GM21381 (cell line): ENCODE measurements around the gene IQCM.

Experiments used
- ATAC-seq: cut with Tn5 transposase; IDR thresholded peaks from one replicate; pipeline ENCODE4 v1.9.1; 2021; ENCODE audit warnings: mild to moderate bottlenecking, moderate library complexity; ENCODE audit not compliant: unreplicated experiment

Gene IQCM

DNA sequence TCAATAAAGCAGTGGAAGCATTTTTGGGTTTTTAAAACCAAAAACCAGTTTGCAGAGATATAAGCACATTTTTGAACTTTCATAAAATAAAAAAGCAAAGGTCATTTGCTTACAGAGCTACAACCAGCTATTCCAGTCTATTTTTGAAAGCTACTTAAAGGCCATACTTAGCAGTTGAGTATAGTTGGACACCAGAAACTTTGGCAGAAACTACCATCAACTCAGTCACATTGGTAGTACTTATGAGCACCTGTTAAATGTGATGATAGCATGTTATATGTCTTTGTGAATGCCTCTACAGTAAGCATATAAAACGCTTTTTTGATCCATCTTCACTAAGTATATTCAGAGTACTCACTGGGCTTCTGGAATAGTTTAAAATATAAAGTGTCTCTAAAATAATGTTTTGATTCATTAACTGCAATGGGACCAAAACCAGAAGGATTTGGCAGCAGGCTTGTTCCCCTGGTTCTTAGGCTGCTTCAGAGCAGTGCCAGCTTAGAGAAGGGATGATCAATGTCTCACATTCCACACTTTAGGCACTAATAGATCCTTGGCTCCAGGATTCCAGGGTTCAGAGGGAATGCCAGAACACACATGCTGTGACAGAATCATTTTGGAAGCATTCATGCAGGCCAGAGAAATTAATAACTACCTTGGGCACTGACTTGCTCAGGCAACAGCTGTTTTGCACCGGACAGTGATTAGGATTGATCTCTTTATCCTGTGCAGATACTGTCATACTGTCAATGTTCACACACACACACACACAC is 103.9 kb downstream of the IQCM start:
- ATAC-seq: no peak

GRCh38 chr4:149709640-149710039 is 106.0 kb downstream of the IQCM start:
- ATAC-seq: no peak

DNA sequence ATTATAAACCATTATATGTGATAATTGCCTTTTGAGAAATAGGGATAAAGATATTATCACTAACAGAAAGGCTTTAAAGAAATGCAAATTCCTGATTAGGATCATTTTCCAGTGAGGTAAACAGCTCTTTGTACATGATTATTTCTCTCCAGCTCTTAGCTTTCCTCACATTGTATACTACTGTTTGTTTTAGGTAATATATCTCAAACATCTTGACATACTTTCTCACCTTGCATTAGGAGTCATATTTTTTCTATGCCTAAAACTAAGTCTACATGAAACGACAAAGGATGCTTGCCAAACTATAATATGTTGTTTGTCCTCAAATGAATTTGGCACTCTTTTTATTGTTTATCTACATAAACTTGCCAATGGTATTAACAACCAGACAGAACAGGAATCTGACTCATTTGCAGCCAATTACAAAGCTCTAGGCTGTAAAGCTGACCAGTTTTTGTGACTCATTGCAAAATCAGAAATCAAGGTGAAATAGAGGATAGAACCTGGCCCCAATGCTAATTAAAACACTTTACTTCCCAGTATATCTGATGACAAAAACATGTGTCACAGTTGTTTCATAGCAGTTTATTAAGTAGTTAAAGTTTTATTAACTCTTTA is 107.0 kb downstream of the IQCM start:
- ATAC-seq: no peak

GRCh38 chr4:149707862-149708261 is 107.8 kb downstream of the IQCM start:
- no peak for ATAC-seq

DNA sequence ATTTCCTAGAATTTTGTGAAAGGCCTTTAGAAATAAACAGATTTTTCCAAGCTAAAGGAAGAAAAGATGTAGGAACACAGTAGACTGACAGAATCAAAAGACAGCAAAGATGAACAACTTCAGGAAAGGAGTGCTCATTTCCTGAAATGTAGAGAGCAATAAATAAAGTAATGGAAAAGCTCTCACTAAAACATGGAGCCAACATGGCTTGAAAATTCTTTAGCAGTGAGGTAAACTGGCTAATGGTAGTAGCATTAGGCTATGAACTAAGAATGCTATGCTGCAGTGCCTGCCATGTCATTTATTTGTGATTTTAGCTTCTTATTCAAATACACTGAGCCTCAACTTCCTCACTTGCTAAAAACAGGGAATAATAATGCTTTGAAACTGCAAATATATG is 108.7 kb downstream of the IQCM start:
- no peak for ATAC-seq

DNA sequence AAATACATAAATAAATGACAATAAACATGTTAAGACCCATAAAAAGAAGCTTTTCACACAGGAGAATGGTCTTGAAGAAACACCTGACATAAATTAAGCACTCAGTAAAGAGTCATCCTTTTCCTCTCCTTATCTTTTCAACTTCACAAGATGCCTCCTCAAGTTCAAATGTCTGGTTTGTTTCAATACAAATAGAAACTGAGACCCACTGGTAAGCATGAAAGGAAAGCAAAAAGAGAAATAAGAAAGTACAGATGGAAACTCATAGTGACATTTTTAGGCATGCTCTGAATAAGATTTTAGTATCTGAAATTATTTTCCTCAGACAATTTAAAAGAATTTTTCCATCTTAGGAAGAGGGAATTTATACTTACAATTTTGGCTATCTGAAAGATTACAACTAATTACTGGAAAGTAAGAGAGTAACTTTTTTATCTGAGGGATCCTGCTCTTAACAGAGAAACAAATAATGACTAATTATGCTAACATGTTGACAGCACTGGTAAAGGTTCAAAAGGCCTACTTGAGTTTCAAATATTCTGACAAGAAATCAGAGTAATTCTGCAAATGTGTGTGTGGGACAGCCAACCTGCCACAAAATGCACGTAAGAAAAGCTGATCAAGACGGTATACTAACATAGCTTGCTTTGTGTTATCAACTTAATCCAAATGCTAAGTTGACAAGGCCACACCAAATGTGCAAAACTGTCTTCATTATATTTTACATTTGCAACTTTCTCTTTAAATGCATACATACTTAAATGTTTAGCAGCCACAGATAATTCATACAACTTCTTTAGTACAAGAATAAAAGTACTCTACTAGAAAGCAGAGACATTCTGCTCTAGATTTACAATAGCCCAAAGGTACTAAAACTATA is 113.0 kb downstream of the IQCM start:
- no peak for ATAC-seq

- ATAC-seq: no peak
Observed at GRCh38 chr4:149701435-149702156, 114.0 kb downstream of the IQCM start.

GRCh38 chr4:149700272-149700671 is 115.4 kb downstream of the IQCM start:
- no peak for ATAC-seq

- ATAC-seq: no peak
Observed at GRCh38 chr4:149699642-149700041, 116.0 kb downstream of the IQCM start.

DNA sequence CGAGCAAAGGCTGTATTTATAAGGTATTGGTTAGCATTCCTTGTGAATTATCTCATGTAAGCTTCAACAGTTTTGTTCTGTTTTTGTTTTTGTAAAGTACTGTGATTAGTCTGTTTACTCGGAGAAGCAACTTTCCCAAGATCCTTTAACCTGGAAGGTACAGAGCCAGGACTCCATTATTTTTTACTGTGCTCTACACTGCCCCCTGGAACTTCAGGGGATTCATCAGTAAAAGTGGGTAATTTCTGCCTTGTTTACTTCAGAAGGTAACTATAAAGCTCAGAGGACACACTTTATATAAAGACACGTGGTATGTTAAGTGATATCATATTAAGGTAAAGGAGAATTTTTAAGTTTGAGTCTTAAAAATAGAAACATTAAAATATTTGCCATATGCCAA is 124.9 kb downstream of the IQCM start:
- ATAC-seq: no peak

DNA sequence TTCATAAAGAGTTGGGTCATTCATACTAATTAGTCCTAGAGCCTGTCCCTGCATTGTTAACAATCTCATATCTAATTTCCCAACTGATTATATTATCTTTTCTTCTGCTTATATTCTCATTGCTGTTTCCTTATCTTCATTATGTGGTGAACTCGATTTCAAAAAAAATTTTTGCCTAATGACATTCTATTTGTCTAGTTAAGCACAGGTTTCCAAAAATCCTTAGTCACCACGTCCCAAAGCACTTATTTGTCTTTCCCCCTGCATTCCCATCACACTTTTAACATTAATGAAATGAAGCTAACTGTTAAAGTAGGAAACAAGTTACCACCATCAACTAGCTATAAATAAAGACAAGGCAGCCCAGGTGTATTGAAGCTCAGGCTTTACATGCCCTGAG is 131.1 kb downstream of the IQCM start:
- no peak for ATAC-seq

DNA sequence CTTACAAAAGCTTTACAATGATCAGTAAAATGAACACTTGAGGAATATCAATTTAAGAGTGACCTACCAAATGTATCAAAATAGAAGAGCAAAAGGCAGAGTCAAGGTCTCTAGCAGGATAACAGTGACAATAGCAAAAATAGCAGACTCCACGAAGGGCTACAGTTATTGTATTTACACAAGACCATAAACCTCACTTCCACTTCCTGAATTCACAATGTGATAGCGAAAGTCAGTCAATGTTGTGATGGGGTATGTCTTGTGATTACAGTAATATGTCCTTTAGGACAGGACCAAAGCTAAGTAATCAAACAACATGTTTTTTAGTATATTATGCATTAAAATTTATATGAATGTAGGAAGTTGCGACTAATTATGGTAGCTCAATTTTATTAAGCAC is 139.6 kb downstream of the IQCM start:
- peak; percentile 84 for ATAC-seq

DNA sequence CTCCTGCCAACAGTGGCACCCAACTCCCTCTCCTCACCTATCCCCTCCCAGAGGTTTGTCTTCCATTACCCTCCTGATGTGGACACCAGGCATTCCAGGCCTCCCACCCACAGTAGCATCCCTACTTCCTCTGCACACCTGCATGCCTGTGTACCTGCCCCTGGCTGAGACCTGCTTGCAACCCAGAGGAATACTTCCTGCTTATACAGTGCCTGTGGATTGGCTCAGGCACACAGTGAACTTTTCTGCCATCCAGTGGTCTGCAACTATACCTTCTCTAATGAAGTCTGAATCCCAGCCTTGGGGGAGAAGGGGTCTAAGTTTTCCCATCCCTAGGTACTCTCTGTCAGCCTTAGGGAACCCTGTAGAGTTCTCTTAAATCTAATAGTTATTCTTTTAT is 169.9 kb downstream of the IQCM start:
- no peak for ATAC-seq

DNA sequence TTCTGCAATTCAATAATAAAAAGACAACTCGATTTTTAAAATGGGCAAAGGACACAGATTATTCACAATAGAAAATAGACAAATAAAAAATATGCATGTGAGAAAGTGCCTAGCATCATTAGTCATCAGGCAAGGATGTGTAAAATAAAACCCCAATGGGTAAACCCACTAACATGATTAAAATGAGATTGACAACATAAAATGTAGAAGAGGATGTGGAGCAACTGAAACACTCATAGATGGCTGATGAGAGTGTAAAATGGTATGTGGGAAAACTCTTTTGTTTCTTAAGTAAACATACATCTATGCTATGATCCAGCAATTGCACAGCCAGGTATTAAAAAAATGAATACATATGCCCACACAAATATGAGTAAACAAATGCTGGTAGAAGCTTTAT is 177.6 kb downstream of the IQCM start:
- ATAC-seq: no peak

DNA sequence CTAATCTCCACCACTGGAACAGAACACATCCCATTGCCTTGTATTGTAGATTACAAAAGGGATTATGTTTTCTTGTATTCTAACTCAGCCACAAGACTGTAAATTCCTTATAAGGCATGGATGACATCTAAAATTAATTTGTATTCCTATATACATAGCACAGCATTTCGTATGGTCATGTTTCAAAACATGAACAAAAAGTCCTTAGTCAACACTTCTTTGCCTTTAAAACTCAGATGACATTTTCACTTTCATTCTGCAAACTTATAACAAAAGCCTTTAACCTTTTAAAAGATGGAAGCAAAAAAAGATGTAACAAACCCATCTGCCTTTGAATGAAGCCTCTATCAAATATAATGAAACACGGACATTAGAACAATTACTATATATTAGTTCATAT is 181.3 kb downstream of the IQCM start:
- no peak for ATAC-seq

DNA sequence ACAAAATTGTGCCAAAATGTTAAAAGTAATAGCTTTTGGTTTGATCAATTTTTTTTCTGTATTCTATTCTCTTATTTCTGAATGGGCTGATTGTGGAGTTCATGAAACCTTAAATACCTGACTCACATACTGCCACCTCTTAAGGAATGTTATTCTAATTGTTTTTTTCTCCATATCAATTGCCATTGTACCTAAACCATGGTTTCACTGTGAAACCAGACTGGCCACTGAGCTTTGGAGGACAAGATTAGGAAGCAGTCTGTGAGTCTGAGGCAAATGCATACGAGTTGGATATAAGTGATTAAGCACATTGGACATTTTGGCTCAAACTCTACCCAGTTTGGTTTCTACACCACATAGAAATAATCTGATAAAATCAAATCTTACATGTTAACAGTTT is 184.0 kb downstream of the IQCM start:
- ATAC-seq: no peak

DNA sequence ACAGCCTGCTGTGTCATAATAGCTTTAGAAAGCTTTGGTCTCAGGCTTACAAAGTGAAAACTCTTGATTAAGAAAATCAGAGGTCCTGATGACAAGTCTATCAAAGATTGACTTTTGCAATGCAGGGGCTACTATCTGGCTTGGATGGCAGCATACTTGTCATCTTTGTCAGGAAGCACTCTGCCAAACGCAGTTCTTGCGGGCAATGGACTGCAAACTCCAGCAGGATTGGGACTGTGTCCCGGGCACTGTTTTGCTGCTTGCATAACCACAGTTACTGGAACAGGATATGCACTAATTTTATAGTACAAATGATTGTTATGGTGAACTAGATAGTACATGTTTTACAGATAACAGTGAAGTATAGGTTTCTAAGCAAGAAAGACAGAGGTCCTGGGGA is 185.6 kb downstream of the IQCM start:
- no peak for ATAC-seq

GRCh38 chr4:149605601-149606378 is 209.9 kb downstream of the IQCM start:
- no peak for ATAC-seq

- ATAC-seq: no peak
Observed at GRCh38 chr4:149604827-149605226, 210.8 kb downstream of the IQCM start.

DNA sequence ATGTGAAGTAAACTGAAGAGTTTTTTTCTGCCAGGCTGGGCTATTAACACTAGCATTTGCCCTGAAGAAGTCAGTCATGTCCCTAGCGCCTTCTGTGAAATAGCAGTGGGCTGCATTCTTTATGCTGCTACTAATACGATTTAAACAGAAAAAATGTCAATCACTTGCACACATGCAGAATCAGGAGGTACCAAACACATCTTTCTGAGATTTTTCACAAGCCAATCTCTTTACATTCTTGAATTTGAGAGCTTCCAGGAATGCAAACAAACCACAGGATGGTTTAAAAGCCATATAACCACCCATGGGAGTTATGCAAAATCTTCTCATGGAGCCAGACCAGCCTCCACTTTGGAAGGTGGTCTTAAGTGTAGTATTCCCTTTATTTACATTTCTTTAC is 220.1 kb downstream of the IQCM start:
- no peak for ATAC-seq
